Testis (tissue), 2 donors: Measurements from ENCODE around the gene OTOA.

Experiments
- CTCF ChIP-seq, 3 experiments: fragments of 450-650 bp in 2 of 3; fragments of 200-600 bp in 1 of 3; sonication (generic) in 1 of 3; IDR thresholded peaks; one replicate each; pipeline ENCODE4 v1.5.1; 2016 to 2019; ENCODE audit warnings: antibody characterized with exemption in 3 of 3, mild to moderate bottlenecking in 2 of 3, moderate library complexity in 1 of 3
- POLR2A ChIP-seq: fragments of 450-650 bp; IDR thresholded peaks from one replicate; pipeline ENCODE4 v1.6.1; 2017; ENCODE audit warnings: antibody characterized with exemption, mild to moderate bottlenecking, moderate library complexity

- TF ChIP-seq CTCF (IDR thresholded peaks at IDR 0.05) (no peak), POLR2A (no peak)
Observed at GRCh38 chr16:21701271-21701670, 37.5 kb downstream of the OTOA start.
